T-helper 2 cell (primary cell): ENCODE results near the gene STAT4.
A peak's percentile ranks its signal among the peaks of the same experiment; 100 is the strongest.

Source experiments
- DNase-seq, 5 experiments: peaks; one replicate each; pipeline versions ENCODE4 v3.0.0 to v3.0.0-alpha.2; 2012 to 2022

The STAT4 gene

GRCh38 chr2:191143791-191144190 is 7.0 kb downstream of the STAT4 start:
- no peak for DNase-seq

- no peak for DNase-seq
These were observed 21.9 kb downstream of the STAT4 start for GRCh38 chr2:191128911-191129304.

- DNase-seq = peak in 2 of 5 experiments; percentile 58 to 61
These were observed 22.5 kb downstream of the STAT4 start for GRCh38 chr2:191128172-191128910.

- peak in 1 of 5 experiments; percentile 65 for DNase-seq
These were observed 23.6 kb downstream of the STAT4 start for GRCh38 chr2:191127235-191127634.

- DNase-seq = peak in 2 of 5 experiments; percentile 55 to 85
These were observed 24.3 kb downstream of the STAT4 start for GRCh38 chr2:191126386-191127085.

- DNase-seq = no peak
These were observed 25.1 kb downstream of the STAT4 start for GRCh38 chr2:191125646-191126045.

GRCh38 chr2:191122638-191123294 is 28.0 kb downstream of the STAT4 start:
- DNase-seq = peak in 1 of 5 experiments; percentile 52

GRCh38 chr2:191117341-191117740 is 33.5 kb downstream of the STAT4 start:
- DNase-seq = no peak

GRCh38 chr2:191115804-191116203 is 35.0 kb downstream of the STAT4 start:
- DNase-seq = peak in 1 of 5 experiments; percentile 80

GRCh38 chr2:191115391-191115790 is 35.4 kb downstream of the STAT4 start:
- DNase-seq = peak in 4 of 5 experiments; percentile 26 to 96 (median 52)

- peak in 2 of 5 experiments; percentile 68 to 80 for DNase-seq
These were observed 36.3 kb downstream of the STAT4 start for GRCh38 chr2:191114403-191114886.

- DNase-seq = peak in 2 of 5 experiments; percentile 16 to 90
These were observed 37.0 kb downstream of the STAT4 start for GRCh38 chr2:191113761-191114160.

- no peak for DNase-seq
These were observed 38.3 kb downstream of the STAT4 start for GRCh38 chr2:191112448-191112901.

GRCh38 chr2:191109888-191110287 is 40.9 kb downstream of the STAT4 start:
- no peak for DNase-seq

- DNase-seq = no peak
These were observed 42.5 kb downstream of the STAT4 start for GRCh38 chr2:191108331-191108730.

GRCh38 chr2:191105082-191105481 is 45.7 kb downstream of the STAT4 start:
- DNase-seq = no peak

GRCh38 chr2:191103774-191104173 is 47.0 kb downstream of the STAT4 start:
- no peak for DNase-seq

- DNase-seq = no peak
These were observed 50.6 kb downstream of the STAT4 start for GRCh38 chr2:191100216-191100615.

- DNase-seq = no peak
These were observed 63.5 kb downstream of the STAT4 start for GRCh38 chr2:191087311-191087710.

GRCh38 chr2:191086706-191087105 is 64.1 kb downstream of the STAT4 start:
- no peak for DNase-seq

GRCh38 chr2:191083540-191083939 is 67.3 kb downstream of the STAT4 start:
- no peak for DNase-seq

- no peak for DNase-seq
These were observed 68.5 kb downstream of the STAT4 start for GRCh38 chr2:191082321-191082720.
